ENCODE data around the gene STRBP.

GRCh38 chr9:123231421-123231820 is 37.0 kb downstream of the STRBP start:
- TF ChIP-seq CTCF (IDR thresholded peaks at IDR 0.05; ENCODE audit: insufficient read depth, low read length) (no peak), SPI1 (IDR thresholded peaks at IDR 0.05; ENCODE audit: borderline replicate concordance, low read depth) (no peak), GABPA (IDR thresholded peaks at IDR 0.05; ENCODE audit: low read depth) (no peak), POLR2AphosphoS5 (IDR thresholded peaks at IDR 0.05; ENCODE audit: low read depth) (no peak), REST (IDR thresholded peaks at IDR 0.05; ENCODE audit: insufficient replicate concordance, low read depth) (no peak)

All from HL-60 (cell line).